Aorta (tissue), 5 donors: ENCODE results near the gene DGCR8. TPM values are rescaled to one million over a fixed set of nuclear protein-coding genes. Genes with fewer than 3 reads are reported as not detected.

ENCODE experiments used
- ATAC-seq: fragments of 200-7000 bp; cut with Tn5 transposase; one replicate; pipeline ENCODE4 v1.9.1; 2022; ENCODE audit warnings: moderate library complexity; ENCODE audit not compliant: low FRiP score
- DNase-seq, 2 donors: peaks; one replicate each; pipeline ENCODE4 v3.0.0-alpha.2; 2020
- H3K27ac ChIP-seq, 2 donors: one replicate each; pipeline ENCODE4 v1.5.1; 2013; ENCODE audit warnings: low read length in 2 of 2, mild to moderate bottlenecking in 2 of 2, moderate library complexity in 2 of 2, control low read depth in 1 of 2, inconsistent platforms in 1 of 2, low read depth in 1 of 2
- H3K27me3 ChIP-seq, 2 donors: one replicate each; pipeline ENCODE4 v1.6.1; 2013; ENCODE audit warnings: control low read depth in 1 of 2, low read length in 1 of 2, mild to moderate bottlenecking in 1 of 2, moderate library complexity in 1 of 2; ENCODE audit not compliant: insufficient read depth in 2 of 2, control insufficient read depth in 1 of 2
- H3K36me3 ChIP-seq, 2 donors: one replicate each; pipeline ENCODE4 v1.6.1; 2013; ENCODE audit warnings: control low read depth in 1 of 2, low read length in 1 of 2, mild to moderate bottlenecking in 1 of 2; ENCODE audit not compliant: insufficient read depth in 2 of 2, control insufficient read depth in 1 of 2
- H3K4me1 ChIP-seq, 2 donors: one replicate each; pipeline ENCODE4 v1.6.1; 2013; ENCODE audit warnings: low read length in 2 of 2, control low read depth in 1 of 2, mild to moderate bottlenecking in 1 of 2, moderate library complexity in 1 of 2; ENCODE audit not compliant: insufficient read depth in 2 of 2, control insufficient read depth in 1 of 2
- H3K4me3 ChIP-seq, 2 donors: one replicate each; pipeline ENCODE4 v1.5.1; 2013; ENCODE audit warnings: low read length in 2 of 2, control low read depth in 1 of 2, mild to moderate bottlenecking in 1 of 2
- H3K9me3 ChIP-seq: one replicate; pipeline ENCODE4 v1.6.1; 2013; ENCODE audit warnings: mild to moderate bottlenecking, low read length; ENCODE audit not compliant: control insufficient read depth
- WGBS, 2 donors: extraction: QIAGEN DNeasy Blood & Tissue Kit; methylation state at CpG; one replicate each; pipeline ENCODE4 v1.1.7; 2013; 5-methylcytosine and 5-hydroxymethylcytosine counted together
- intact Hi-C, 2 donors: fragments of 100-400 bp; cut with DNase I; formaldehyde crosslinking; loops; one replicate each; pipeline versions ENCODE4 v1.14.2 to v1.15.0; 2022
- polyA plus RNA-seq, 2 donors: library from polyadenylated mRNA; stranded (reverse); fragments of 200-250 nt; gene quantifications; one replicate each; pipeline ENCODE4 v1.2.3, GENCODE V29; 2013
- total RNA-seq, 2 donors: library from RNA; stranded (reverse); fragmentation: NEBNext Ultra II Directional; extraction: Animal tissue kit (Norgen Biotek cat#: 25700); gene quantifications; one replicate each; pipeline ENCODE4 v1.2.1, GENCODE V29; 2021
- donor health status: healthy with polysubstance abuse.
- donor health status: Bipolar disorder and iron deficiency.
- donor health status: DM: no; HTN: no; CAD: no.
- donor health status: DM: no; HTN: no; CAD: no.
- donor health status: DM: yes; HTN: yes; CAD: no.

The DGCR8 gene
- total and polyA plus RNA-seq, 4 donors = 5.5 to 43.9 (median 27.2) TPM

DNA sequence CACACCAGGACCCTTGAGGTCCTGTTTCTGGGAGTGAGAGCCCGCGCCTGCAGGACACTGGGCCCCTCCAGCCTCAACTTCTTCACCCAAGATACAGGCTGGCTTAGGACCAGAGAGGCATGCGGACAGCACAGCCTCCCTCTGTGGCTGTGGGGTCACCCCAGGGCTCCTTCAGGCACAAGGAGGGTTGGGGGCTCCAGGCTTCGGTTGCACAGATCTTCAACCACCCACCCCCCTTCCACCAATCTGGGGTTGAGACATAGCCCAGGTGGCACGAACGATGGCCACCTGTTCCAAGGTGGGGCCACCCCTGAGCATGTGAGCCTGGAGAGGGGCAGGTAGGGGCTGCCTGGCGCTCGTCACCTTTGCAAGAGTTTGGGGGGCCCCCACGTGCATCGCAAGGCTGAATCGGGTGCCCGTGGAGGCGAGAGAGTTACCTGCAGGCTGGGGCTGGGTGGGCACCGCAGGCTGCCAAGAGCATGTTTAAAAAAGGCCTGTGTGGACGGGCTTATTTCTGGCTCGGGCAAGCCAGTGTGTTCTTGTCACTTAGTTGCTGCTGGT, 52.7 kb downstream of the DGCR8 start:
- ATAC-seq (no peak), DNase-seq (no peak)
- intact Hi-C loops = loop anchor here in 1 of 2 donors (5.0 kb wide), 1 partner anchor 955 kb away; the partner anchor contains the start of gene SLC25A1
- Histone ChIP-seq H3K36me3 (no peaks in the 10 kb centered on the region), H3K4me3 (peak overlapping the region; percentile 75 to 93), H3K9me3 (no peaks in the 10 kb centered on the region), H3K27ac (no peak overlapping the region), H3K4me1 (no peaks in the 10 kb centered on the region), H3K27me3 (no peaks in the 10 kb centered on the region)
- 32 to 40% methylated on average over 16 of the region's 16 CpGs for whole genome bisulfite sequencing, 2 donors

DNA sequence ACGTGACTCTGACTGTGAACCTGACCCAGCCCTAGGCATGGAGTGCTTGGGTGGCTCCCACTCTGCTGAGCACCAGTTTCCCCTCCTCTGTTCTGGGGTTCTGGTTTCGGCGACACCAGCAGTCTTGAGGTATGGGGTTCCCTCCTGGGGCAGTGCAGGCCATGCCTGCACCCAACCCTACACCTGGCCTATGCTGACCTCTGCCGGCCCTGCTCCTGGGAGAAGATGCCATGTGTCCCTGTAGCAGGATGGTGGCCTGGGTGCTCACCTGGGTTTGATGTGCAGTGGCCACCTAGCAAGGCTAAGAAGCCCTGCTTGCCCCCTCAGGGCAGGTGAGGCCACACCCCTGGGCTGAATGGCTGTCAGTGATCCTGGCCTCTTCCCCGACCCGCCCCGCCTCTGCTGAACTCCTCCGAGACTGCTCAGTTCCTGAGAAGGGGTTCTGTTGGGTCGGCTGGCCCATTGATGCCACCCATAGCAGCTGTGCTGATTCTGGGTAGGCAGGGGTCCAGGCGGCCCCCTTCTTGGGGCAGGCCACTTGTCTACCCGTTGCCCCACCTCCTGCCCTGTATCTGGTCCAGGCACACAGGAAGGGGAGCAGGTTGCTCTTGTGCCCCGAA, 54.0 kb downstream of the DGCR8 start:
- intact Hi-C loops = loop anchor here in 1 of 2 donors (5.0 kb wide), 1 partner anchor 957 kb away; the partner anchor contains the start of gene SLC25A1
- Histone ChIP-seq H3K27me3 (no peaks in the 10 kb centered on the region), H3K4me1 (no peaks in the 10 kb centered on the region), H3K27ac (no peak overlapping the region), H3K4me3 (no peak overlapping the region), H3K9me3 (no peaks in the 10 kb centered on the region), H3K36me3 (no peaks in the 10 kb centered on the region)
- ATAC-seq (no peak), DNase-seq (no peak)
- 75 to 77% methylated on average over 12 of the region's 12 CpGs for WGBS, 2 donors

DNA sequence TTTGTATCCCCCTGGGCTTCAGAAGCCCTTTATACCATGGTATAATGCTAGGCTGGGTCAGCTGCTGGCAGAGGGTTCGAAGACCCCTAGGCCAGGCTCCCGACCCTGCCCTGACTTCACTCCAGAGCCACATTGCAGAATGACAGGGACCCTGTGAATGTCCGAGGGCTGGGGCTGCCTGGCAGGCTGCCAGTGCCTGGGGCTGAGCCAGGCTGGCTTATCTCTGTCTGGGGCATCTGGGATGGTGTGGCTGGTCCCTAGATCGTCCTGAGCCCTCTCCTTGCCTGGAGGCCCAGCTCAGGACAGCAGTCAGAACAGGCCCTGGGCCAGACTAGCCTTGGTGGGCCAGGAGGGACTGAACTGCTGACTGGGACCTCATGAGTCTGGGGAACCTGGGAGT, 55.2 kb downstream of the DGCR8 start:
- Histone ChIP-seq H3K4me3 (no peak overlapping the region), H3K4me1 (no peaks in the 10 kb centered on the region), H3K27me3 (no peaks in the 10 kb centered on the region), H3K9me3 (no peaks in the 10 kb centered on the region), H3K36me3 (no peaks in the 10 kb centered on the region), H3K27ac (no peak overlapping the region)
- intact Hi-C loops = no loop called here
- WGBS, 2 donors = 47 to 50% methylated on average over 4 of the region's 4 CpGs
- ATAC-seq (no peak), DNase-seq (no peak)

DNA sequence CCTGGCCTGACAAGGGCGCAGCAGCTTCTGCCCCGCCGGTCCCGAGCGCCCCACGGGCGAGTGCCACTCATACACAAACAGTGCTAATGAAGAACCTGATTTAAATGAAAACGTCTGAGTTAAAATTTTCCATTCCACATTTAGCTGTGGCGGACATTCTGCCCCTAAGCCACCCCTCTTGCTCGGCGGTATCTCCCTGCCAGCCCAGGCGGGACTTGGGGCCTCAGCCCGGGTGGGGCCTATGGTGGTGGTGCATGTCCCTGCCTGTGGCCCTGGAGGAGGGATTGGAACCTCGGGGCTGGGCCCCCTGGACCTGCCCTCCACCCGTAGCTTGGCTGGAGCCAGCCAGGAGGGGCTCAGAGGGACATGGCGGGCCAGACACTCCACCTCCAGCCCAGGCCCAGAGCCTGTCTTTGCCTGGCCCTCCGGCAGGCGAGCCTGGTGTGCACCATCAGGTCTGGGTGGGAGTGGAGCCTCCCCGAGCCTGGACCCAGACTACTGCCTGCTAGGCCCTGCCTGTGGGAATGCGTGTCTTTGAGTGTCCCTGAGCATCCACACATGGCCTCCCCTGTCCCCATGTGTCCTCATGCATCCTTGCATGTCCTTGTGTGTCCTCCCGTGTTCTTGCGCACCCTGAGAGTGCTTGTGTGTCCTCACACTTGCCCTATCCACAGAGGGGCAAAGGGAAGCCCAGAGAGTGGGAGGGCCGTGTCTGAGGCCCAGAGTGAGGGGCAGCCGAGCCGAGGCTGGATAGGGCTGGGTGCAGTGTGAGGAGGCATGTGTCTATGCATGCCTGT, 56.0 kb downstream of the DGCR8 start:
- Histone ChIP-seq H3K9me3 (no peaks in the 10 kb centered on the region), H3K36me3 (no peaks in the 10 kb centered on the region), H3K27ac (no peak overlapping the region), H3K27me3 (no peaks in the 10 kb centered on the region), H3K4me1 (no peaks in the 10 kb centered on the region), H3K4me3 (no peak overlapping the region)
- no peak for ATAC-seq
- WGBS, 2 donors = 52 to 66% methylated on average over 25 of the region's 25 CpGs
- DNase-seq = no peak
- intact Hi-C loops = no loop called here

DNA sequence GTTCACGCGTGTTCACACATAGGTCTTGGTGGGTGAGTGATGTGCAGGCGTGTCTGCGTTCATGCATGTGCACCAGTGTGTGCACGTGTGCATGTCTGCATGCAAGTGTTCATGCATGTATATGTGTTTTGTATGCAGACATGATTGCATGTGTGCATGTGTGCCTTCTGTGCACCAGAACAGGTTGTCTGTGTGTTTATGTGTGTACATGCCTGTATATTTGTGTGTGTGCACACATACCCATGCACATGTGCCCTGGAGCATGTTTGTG, 56.5 kb downstream of the DGCR8 start:
- H3K27me3 ChIP-seq = no peaks in the 10 kb centered on the region
- intact Hi-C loops = no loop called here
- ATAC-seq (no peak), DNase-seq (no peak)
- no peaks in the 10 kb centered on the region for H3K36me3 ChIP-seq
- no peaks in the 10 kb centered on the region for H3K9me3 ChIP-seq
- no peaks in the 10 kb centered on the region for H3K4me1 ChIP-seq
- H3K4me3 ChIP-seq = no peak overlapping the region
- H3K27ac ChIP-seq = no peak overlapping the region
- WGBS, 2 donors = 92 to 94% methylated on average over 5 of the region's 5 CpGs

DNA sequence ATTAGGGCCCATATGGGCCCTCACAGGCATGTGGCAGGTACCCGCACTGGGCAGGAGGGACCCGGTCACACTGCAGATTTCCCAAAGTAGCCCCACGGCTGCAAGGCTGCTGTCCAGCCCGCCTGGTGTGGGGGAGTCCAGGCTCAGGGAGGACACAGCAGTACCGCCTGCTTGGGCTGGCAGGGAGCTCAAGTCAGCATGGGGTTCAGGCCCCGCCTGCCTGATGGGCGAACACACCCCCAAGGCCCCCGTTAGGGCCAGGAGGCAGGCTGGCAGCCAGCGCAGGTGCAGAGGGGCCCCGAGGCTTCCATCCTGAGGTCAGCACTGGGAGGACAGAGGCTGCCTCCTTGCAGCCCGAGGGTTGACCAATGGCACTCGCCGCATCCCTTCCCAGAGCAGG, 57.1 kb downstream of the DGCR8 start:
- no peak overlapping the region for H3K27ac ChIP-seq
- no peak for DNase-seq
- no peak for ATAC-seq
- no peaks in the 10 kb centered on the region for H3K4me1 ChIP-seq
- 62 to 63% methylated on average over 13 of the region's 13 CpGs for WGBS, 2 donors
- no peaks in the 10 kb centered on the region for H3K36me3 ChIP-seq
- no peak overlapping the region for H3K4me3 ChIP-seq
- intact Hi-C loops = no loop called here
- no peaks in the 10 kb centered on the region for H3K27me3 ChIP-seq
- H3K9me3 ChIP-seq = no peaks in the 10 kb centered on the region

DNA sequence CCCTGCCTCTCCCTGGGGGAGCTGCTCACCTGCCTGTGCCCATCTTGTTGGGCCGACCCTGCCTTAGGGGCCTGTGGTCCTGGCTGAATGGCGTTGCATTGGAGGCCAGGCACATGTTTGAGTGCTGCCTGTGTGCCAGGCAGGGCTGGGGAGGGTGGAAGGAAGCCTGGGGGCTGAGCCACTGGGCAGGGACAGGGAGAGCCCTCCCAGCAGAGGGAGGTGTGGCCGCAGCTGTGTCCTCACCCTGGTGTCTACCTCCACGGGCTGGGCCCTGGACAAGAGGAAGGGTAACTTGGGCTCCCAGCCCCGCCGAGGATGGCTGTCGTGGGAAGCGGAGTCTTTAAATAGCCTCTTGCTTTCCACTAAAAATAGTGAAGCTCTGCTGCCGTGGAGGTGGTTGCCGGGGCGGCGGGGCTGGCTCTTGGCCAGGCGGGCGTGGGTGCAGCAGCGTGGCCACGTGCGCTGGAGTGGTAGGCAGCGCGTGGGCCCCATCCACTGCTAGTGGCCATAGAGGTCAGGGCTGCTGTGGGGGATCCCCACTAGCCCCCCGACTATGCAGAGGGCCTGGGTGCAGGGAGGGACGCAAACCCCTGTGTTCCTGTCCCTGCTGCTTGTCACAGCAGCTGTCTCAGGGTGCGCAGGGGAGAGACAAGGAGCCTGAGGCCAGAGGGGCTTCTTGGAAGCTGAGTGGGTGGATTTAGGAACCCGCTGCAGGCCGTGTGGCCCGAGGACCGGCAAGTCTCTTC, 57.8 kb downstream of the DGCR8 start:
- ATAC-seq (no peak), DNase-seq (no peak)
- WGBS, 2 donors = 11 to 13% methylated on average over 26 of the region's 26 CpGs
- Histone ChIP-seq H3K36me3 (no peaks in the 10 kb centered on the region), H3K4me3 (no peak overlapping the region), H3K27ac (no peak overlapping the region), H3K27me3 (no peaks in the 10 kb centered on the region), H3K4me1 (no peaks in the 10 kb centered on the region), H3K9me3 (no peaks in the 10 kb centered on the region)
- intact Hi-C loops = no loop called here

DNA sequence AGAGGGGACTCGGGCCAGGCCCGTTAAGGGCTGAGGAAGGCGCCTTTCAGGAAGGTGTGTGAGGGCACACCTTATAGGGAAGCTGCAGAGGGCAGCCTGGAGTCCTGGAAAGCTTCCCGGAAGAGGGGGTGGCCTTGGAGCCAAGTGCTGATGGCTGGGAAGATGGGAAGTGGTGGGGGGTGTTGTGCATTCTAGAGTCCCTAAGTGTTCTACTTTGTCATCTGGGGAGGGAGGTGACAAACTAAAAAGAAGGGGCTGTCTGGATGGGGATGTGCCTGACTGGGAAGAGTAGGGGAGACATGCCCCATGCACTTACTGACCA, 58.3 kb downstream of the DGCR8 start:
- intact Hi-C loops = no loop called here
- Histone ChIP-seq H3K36me3 (no peaks in the 10 kb centered on the region), H3K4me3 (no peak overlapping the region), H3K9me3 (no peaks in the 10 kb centered on the region), H3K27ac (no peak overlapping the region), H3K4me1 (no peaks in the 10 kb centered on the region), H3K27me3 (no peaks in the 10 kb centered on the region)
- 42 to 45% methylated on average over 4 of the region's 4 CpGs for WGBS, 2 donors
- no peak for DNase-seq
- ATAC-seq = no peak
